ENCODE measurements around the gene POLE.

POLE gene

GRCh38 chr12:132687211-132688164, at the start of gene POLE, which contains the start of gene PXMP2:
POLE (minus strand) TSS chr12:132687342; CDS start chr12:132687315, 27 bp downstream.
PXMP2 (plus strand) TSS chr12:132687587; CDS start chr12:132687671, 84 bp downstream.
- peak within 1 kb of the TSS; percentile 63 for H3K4me3 ChIP-seq (ENCODE audit: low read depth, low read length)
- in situ Hi-C loops (cut with HindIII; ENCODE audit: low sequenced_read_pairs): loop anchor here (5.0 kb wide), 1 partner anchor 70 kb away; the partner anchor contains the start of gene P2RX2
- no peak for TF ChIP-seq CTCF (IDR thresholded peaks at IDR 0.05; ENCODE audit: low read depth, low read length, missing control alignments)
- DNase-seq (ENCODE audit: low read depth): peak; percentile 87

- no peak for TF ChIP-seq CTCF (IDR thresholded peaks at IDR 0.05; ENCODE audit: low read depth, low read length, missing control alignments)
- DNase-seq (ENCODE audit: low read depth): no peak
- H3K4me3 ChIP-seq (ENCODE audit: low read depth, low read length): no peak overlapping the region
- in situ Hi-C loops (cut with HindIII; ENCODE audit: low sequenced_read_pairs): loop anchor here (5.0 kb wide), 1 partner anchor 75 kb away; no protein-coding TSS in a partner anchor
Observed at GRCh38 chr12:132736913-132737312, 49.8 kb upstream of the POLE start.

GRCh38 chr12:132736378-132736777, 49.2 kb upstream of the POLE start:
- H3K4me3 ChIP-seq (ENCODE audit: low read depth, low read length): no peak overlapping the region
- in situ Hi-C loops (cut with HindIII; ENCODE audit: low sequenced_read_pairs): loop anchor here (5.0 kb wide), 1 partner anchor 76 kb away; no protein-coding TSS in a partner anchor
- no peak for TF ChIP-seq CTCF (IDR thresholded peaks at IDR 0.05; ENCODE audit: low read depth, low read length, missing control alignments)
- no peak for DNase-seq (ENCODE audit: low read depth)

GRCh38 chr12:132735496-132735895, 48.4 kb upstream of the POLE start:
- no peak overlapping the region for H3K4me3 ChIP-seq (ENCODE audit: low read depth, low read length)
- DNase-seq (ENCODE audit: low read depth): no peak
- in situ Hi-C loops (cut with HindIII; ENCODE audit: low sequenced_read_pairs): loop anchor here (5.0 kb wide), 1 partner anchor 77 kb away; no protein-coding TSS in a partner anchor
- TF ChIP-seq CTCF (IDR thresholded peaks at IDR 0.05; ENCODE audit: low read depth, low read length, missing control alignments): no peak

GRCh38 chr12:132734206-132734605, 47.1 kb upstream of the POLE start:
- no peak overlapping the region for H3K4me3 ChIP-seq (ENCODE audit: low read depth, low read length)
- peak; percentile 38 for DNase-seq (ENCODE audit: low read depth)
- no peak for TF ChIP-seq CTCF (IDR thresholded peaks at IDR 0.05; ENCODE audit: low read depth, low read length, missing control alignments)
- in situ Hi-C loops (cut with HindIII; ENCODE audit: low sequenced_read_pairs): no loop called here

GRCh38 chr12:132731574-132731973, 44.4 kb upstream of the POLE start:
- no peak for DNase-seq (ENCODE audit: low read depth)
- no peak for TF ChIP-seq CTCF (IDR thresholded peaks at IDR 0.05; ENCODE audit: low read depth, low read length, missing control alignments)
- H3K4me3 ChIP-seq (ENCODE audit: low read depth, low read length): no peak overlapping the region
- in situ Hi-C loops (cut with HindIII; ENCODE audit: low sequenced_read_pairs): no loop called here
